GM13976 (cell line): ENCODE measurements around the gene CDH23.

Experiments used
- DNase-seq: peaks from one replicate; pipeline ENCODE4 v3.0.0; 2012; ENCODE audit warnings: low spot score
- CTCF ChIP-seq: IDR thresholded peaks from 2 replicates; pipeline ENCODE4 v1.5.1; 2012; ENCODE audit warnings: borderline replicate concordance, mild to moderate bottlenecking; ENCODE audit not compliant: insufficient read depth; ENCODE audit errors: extremely low read depth, missing control alignments, control extremely low read depth
- in situ Hi-C: fragments of 300-500 bp; cut with MboI; formaldehyde crosslinking; loops from one replicate; pipeline ENCODE4 v1.12.0; 2022; ENCODE audit warnings: low sequenced_read_pairs, mixed read lengths, inconsistent platforms; ENCODE audit not compliant: unreplicated experiment

The CDH23 gene

GRCh38 chr10:71773221-71773971 is 376.7 kb downstream of the CDH23 start, which contains the start of gene VSIR:
TSS of gene VSIR (minus strand) at chr10:71773520. CDS start at chr10:71773439, 81 bp downstream.
- in situ Hi-C loops, result no loop called here
- TF ChIP-seq CTCF, result peak; percentile 91
- peak; percentile 95 for DNase-seq

- no peak for DNase-seq
- no peak for TF ChIP-seq CTCF
- in situ Hi-C loops, result no loop called here
These were observed 378.4 kb downstream of the CDH23 start for GRCh38 chr10:71774916-71775702.

GRCh38 chr10:71776481-71776925 is 379.8 kb downstream of the CDH23 start:
- DNase-seq, result no peak
- in situ Hi-C loops, result no loop called here
- TF ChIP-seq CTCF, result no peak

GRCh38 chr10:71777213-71777985 is 380.7 kb downstream of the CDH23 start:
- no peak for TF ChIP-seq CTCF
- DNase-seq, result no peak
- in situ Hi-C loops, result no loop called here

- in situ Hi-C loops, result no loop called here
- TF ChIP-seq CTCF, result no peak
- no peak for DNase-seq
These were observed 381.5 kb downstream of the CDH23 start for GRCh38 chr10:71778071-71778825.

GRCh38 chr10:71779641-71780040 is 382.9 kb downstream of the CDH23 start:
- TF ChIP-seq CTCF, result no peak
- DNase-seq, result no peak
- in situ Hi-C loops, result no loop called here
